ENCODE data around the gene HTR3C.

HTR3C gene

GRCh38 chr3:184073621-184074020 lies 20.8 kb downstream of the HTR3C start:
- Histone ChIP-seq H3K4me1 (ENCODE audit: insufficient read depth, low read length) (no peaks in the 10 kb centered on the region; the same call in 1 of the 2 replicates), H3K27me3 (ENCODE audit: insufficient read depth, low read length) (no peaks in the 10 kb centered on the region), H3K36me3 (ENCODE audit: insufficient read depth, low read depth, low read length) (no peaks in the 10 kb centered on the region), H3K27ac (ENCODE audit: low read length) (no peak overlapping the region), H3K4me3 (ENCODE audit: low read length) (no peak overlapping the region), H3K9me3 (ENCODE audit: insufficient read depth, low read depth, low read length) (peaks cover 4% of the 10 kb centered on the region), H3K9ac (ENCODE audit: low read depth, low read length) (no peak overlapping the region)

DNA sequence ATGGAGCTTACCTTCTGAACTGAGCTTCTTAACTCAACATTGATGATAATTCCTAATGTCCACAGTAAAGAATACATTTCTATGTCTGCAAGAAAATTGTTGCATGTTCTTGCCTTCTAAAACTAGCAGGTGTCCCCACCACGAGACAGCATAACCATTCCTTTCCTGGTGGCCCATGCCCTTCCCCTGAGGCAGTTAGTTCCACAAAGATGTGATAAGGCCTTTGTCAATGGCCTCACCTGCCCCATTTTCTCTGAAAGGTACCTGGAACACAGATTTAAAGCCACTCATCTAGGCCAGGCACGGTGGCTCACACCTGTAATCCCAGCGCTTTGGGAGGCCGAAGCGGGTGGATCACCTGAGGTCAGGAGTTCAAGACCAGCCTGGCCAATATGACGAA lies 23.1 kb downstream of the HTR3C start:
- Histone ChIP-seq H3K27me3 (ENCODE audit: insufficient read depth, low read length) (no peaks in the 10 kb centered on the region), H3K27ac (ENCODE audit: low read length) (no peak overlapping the region), H3K9ac (ENCODE audit: low read depth, low read length) (no peak overlapping the region), H3K9me3 (ENCODE audit: insufficient read depth, low read depth, low read length) (peaks cover 4% of the 10 kb centered on the region), H3K36me3 (ENCODE audit: insufficient read depth, low read depth, low read length) (no peaks in the 10 kb centered on the region), H3K4me1 (ENCODE audit: insufficient read depth, low read length) (no peaks in the 10 kb centered on the region; the same call in 1 of the 2 replicates), H3K4me3 (ENCODE audit: low read length) (no peak overlapping the region)

GRCh38 chr3:184077881-184078280 lies 25.0 kb downstream of the HTR3C start:
- H3K27me3 ChIP-seq (ENCODE audit: insufficient read depth, low read length) = no peaks in the 10 kb centered on the region
- H3K9ac ChIP-seq (ENCODE audit: low read depth, low read length) = no peak overlapping the region
- no peak overlapping the region for H3K4me3 ChIP-seq (ENCODE audit: low read length)
- H3K27ac ChIP-seq (ENCODE audit: low read length) = no peak overlapping the region
- H3K4me1 ChIP-seq (ENCODE audit: insufficient read depth, low read length) = no peaks in the 10 kb centered on the region; the same call in 1 of the 2 replicates
- no peaks in the 10 kb centered on the region for H3K9me3 ChIP-seq (ENCODE audit: insufficient read depth, low read depth, low read length)
- no peaks in the 10 kb centered on the region for H3K36me3 ChIP-seq (ENCODE audit: insufficient read depth, low read depth, low read length)

DNA sequence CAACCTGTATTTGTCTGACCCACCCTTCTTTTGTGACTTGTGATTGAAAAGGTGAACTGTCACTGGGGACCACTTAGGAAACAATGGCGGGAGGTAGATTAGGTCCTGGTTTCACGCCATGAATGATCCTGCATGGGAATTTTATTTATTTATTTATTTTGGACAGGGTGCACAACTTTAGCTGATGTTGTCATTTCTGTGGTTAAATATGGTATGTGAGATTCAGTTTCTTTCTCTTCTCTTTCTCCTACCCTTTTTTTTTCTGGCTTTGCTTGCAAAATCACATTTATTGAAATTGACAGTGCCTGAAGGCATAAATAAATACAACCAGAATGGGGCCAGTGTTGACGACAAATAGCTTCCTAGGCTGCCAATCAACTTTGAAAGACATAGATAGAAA lies 26.0 kb downstream of the HTR3C start:
- Histone ChIP-seq H3K4me1 (ENCODE audit: insufficient read depth, low read length) (no peaks in the 10 kb centered on the region; the same call in 1 of the 2 replicates), H3K9me3 (ENCODE audit: insufficient read depth, low read depth, low read length) (no peaks in the 10 kb centered on the region), H3K27me3 (ENCODE audit: insufficient read depth, low read length) (no peaks in the 10 kb centered on the region)

DNA sequence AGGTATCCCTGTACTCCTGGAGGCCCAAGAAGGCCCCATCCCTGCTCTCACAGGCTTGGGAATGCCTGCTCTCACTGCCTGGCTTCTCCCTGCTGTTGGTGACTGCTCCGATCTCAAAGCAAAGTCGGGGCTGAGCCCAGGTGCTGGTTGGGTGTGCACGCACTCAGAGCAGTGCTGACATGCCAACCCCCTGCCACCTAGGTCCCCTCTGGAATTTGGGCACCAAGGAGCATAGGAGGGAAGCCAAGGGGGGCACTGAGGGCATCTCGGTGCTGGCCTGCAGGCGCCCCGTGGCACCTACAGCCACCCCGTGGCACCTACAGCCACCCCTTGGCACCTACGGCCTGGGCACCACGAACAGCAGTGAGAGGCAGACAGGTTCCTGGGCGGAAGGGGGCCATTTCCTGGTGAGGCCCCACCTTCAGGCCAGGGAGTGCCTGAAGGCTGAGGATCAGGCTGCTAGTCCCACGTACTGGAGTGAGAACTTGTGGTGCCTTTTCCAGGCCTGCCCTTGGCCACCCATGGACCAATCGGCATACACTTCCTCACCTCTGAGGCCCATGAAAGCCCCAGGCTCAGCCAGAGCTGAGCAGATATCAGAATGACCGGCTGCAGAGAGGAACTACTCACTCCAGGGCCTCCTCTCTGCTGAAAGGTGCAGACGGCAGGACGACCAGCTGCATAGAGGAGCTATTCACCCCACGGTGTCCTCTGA lies 28.4 kb downstream of the HTR3C start:
- no peaks in the 10 kb centered on the region for H3K9me3 ChIP-seq (ENCODE audit: insufficient read depth, low read depth, low read length)
- no peak overlapping the region for H3K27ac ChIP-seq (ENCODE audit: low read length)
- no peaks in the 10 kb centered on the region for H3K36me3 ChIP-seq (ENCODE audit: insufficient read depth, low read depth, low read length)
- no peaks in the 10 kb centered on the region for H3K27me3 ChIP-seq (ENCODE audit: insufficient read depth, low read length)
- no peak overlapping the region for H3K4me3 ChIP-seq (ENCODE audit: low read length)
- no peaks in the 10 kb centered on the region; the same call in 1 of the 2 replicates for H3K4me1 ChIP-seq (ENCODE audit: insufficient read depth, low read length)
- no peak overlapping the region for H3K9ac ChIP-seq (ENCODE audit: low read depth, low read length)

More for the DNA sequence above, 26.0 kb downstream of the HTR3C start:
- Histone ChIP-seq H3K27ac (ENCODE audit: low read length) (no peak overlapping the region), H3K4me3 (ENCODE audit: low read length) (no peak overlapping the region), H3K36me3 (ENCODE audit: insufficient read depth, low read depth, low read length) (no peaks in the 10 kb centered on the region), H3K9ac (ENCODE audit: low read depth, low read length) (no peak overlapping the region)

- Histone ChIP-seq H3K4me3 (ENCODE audit: low read length) (no peak overlapping the region), H3K27ac (ENCODE audit: low read length) (no peak overlapping the region), H3K9me3 (ENCODE audit: insufficient read depth, low read depth, low read length) (no peaks in the 10 kb centered on the region), H3K9ac (ENCODE audit: low read depth, low read length) (no peak overlapping the region), H3K27me3 (ENCODE audit: insufficient read depth, low read length) (no peaks in the 10 kb centered on the region), H3K36me3 (ENCODE audit: insufficient read depth, low read depth, low read length) (no peaks in the 10 kb centered on the region), H3K4me1 (ENCODE audit: insufficient read depth, low read length) (no peaks in the 10 kb centered on the region; the same call in 1 of the 2 replicates)
Measured at GRCh38 chr3:184082034-184082433, 29.2 kb downstream of the HTR3C start.

- no peaks in the 10 kb centered on the region for H3K36me3 ChIP-seq (ENCODE audit: insufficient read depth, low read depth, low read length)
- no peak overlapping the region for H3K27ac ChIP-seq (ENCODE audit: low read length)
- H3K9ac ChIP-seq (ENCODE audit: low read depth, low read length) = no peak overlapping the region
- no peaks in the 10 kb centered on the region for H3K9me3 ChIP-seq (ENCODE audit: insufficient read depth, low read depth, low read length)
- H3K4me3 ChIP-seq (ENCODE audit: low read length) = no peak overlapping the region
- no peaks in the 10 kb centered on the region for H3K27me3 ChIP-seq (ENCODE audit: insufficient read depth, low read length)
- H3K4me1 ChIP-seq (ENCODE audit: insufficient read depth, low read length) = no peaks in the 10 kb centered on the region; the same call in 1 of the 2 replicates
Measured at GRCh38 chr3:184082465-184082864, 29.6 kb downstream of the HTR3C start.

GRCh38 chr3:184085389-184085852 lies 32.6 kb downstream of the HTR3C start:
- Histone ChIP-seq H3K27ac (ENCODE audit: low read length) (no peak overlapping the region), H3K4me1 (ENCODE audit: insufficient read depth, low read length) (no peaks in the 10 kb centered on the region), H3K27me3 (ENCODE audit: insufficient read depth, low read length) (no peaks in the 10 kb centered on the region), H3K4me3 (ENCODE audit: low read length) (no peak overlapping the region), H3K36me3 (ENCODE audit: insufficient read depth, low read depth, low read length) (no peaks in the 10 kb centered on the region), H3K9ac (ENCODE audit: low read depth, low read length) (no peak overlapping the region), H3K9me3 (ENCODE audit: insufficient read depth, low read depth, low read length) (no peaks in the 10 kb centered on the region)

- Histone ChIP-seq H3K27ac (ENCODE audit: low read length) (no peak overlapping the region), H3K4me1 (ENCODE audit: insufficient read depth, low read length) (no peaks in the 10 kb centered on the region), H3K9me3 (ENCODE audit: insufficient read depth, low read depth, low read length) (peaks cover 9% of the 10 kb centered on the region; the same call in 1 of the 2 replicates), H3K9ac (ENCODE audit: low read depth, low read length) (no peak overlapping the region), H3K36me3 (ENCODE audit: insufficient read depth, low read depth, low read length) (no peaks in the 10 kb centered on the region), H3K27me3 (ENCODE audit: insufficient read depth, low read length) (no peaks in the 10 kb centered on the region), H3K4me3 (ENCODE audit: low read length) (no peak overlapping the region)
Measured at GRCh38 chr3:184092199-184092598, 39.4 kb downstream of the HTR3C start.

DNA sequence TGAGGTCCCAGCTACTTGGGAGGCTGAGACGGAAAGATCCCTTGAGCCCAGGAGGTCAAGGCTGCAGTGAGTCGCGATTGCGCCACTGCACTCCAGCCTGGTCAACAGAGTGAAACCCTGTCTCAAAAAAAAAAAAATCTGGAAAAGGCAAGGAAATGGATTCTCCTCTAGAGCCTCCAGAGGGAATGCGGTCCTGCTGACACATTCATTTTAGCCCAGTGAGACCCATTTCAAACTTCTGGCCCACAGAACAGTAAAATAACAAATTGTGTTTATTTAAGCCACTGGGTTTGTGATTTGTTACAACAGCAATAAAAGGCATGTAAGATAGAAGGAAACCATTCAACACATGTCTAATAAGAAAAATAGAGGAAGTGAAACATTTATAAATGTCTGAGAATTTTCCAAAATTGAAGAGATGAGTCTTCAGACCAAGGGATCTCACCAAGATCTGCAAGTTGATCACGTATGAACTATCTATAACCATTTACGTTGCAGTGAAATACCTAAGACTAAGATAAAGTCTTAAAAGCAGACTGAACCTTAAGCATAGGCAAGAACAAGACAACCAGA lies 44.0 kb downstream of the HTR3C start, which contains the start of gene HTR3E:
HTR3E (plus strand) TSS at position 254 of the 573 bp plus-strand sequence. CDS start 466 bp downstream, outside the sequence.
- H3K9ac ChIP-seq (ENCODE audit: low read depth, low read length) = no peak within 1 kb of the TSS
- no peaks in the 10 kb centered on the region for H3K36me3 ChIP-seq (ENCODE audit: insufficient read depth, low read depth, low read length)
- peaks cover 4% of the 10 kb centered on the region; the same call in 1 of the 2 replicates for H3K9me3 ChIP-seq (ENCODE audit: insufficient read depth, low read depth, low read length)
- H3K27me3 ChIP-seq (ENCODE audit: insufficient read depth, low read length) = no peaks in the 10 kb centered on the region
- H3K27ac ChIP-seq (ENCODE audit: low read length) = no peak within 1 kb of the TSS
- H3K4me1 ChIP-seq (ENCODE audit: insufficient read depth, low read length) = no peaks in the 10 kb centered on the region
- H3K4me3 ChIP-seq (ENCODE audit: low read length) = no peak within 1 kb of the TSS

GRCh38 chr3:184097556-184097955 lies 44.7 kb downstream of the HTR3C start:
- H3K9me3 ChIP-seq (ENCODE audit: insufficient read depth, low read depth, low read length) = no peaks in the 10 kb centered on the region; the same call in 1 of the 2 replicates
- no peak overlapping the region for H3K9ac ChIP-seq (ENCODE audit: low read depth, low read length)
- no peak overlapping the region for H3K4me3 ChIP-seq (ENCODE audit: low read length)
- no peak overlapping the region for H3K27ac ChIP-seq (ENCODE audit: low read length)
- H3K27me3 ChIP-seq (ENCODE audit: insufficient read depth, low read length) = no peaks in the 10 kb centered on the region
- H3K36me3 ChIP-seq (ENCODE audit: insufficient read depth, low read depth, low read length) = no peaks in the 10 kb centered on the region
- no peaks in the 10 kb centered on the region for H3K4me1 ChIP-seq (ENCODE audit: insufficient read depth, low read length)

Measured in iPS-20b (cell line).